Jurkat, Clone E6-1 (cell line): ENCODE results near the gene CHAT.

Source experiments
- DNase-seq: peaks from one replicate; pipeline ENCODE4 v3.0.0-alpha.2; 2011; ENCODE audit warnings: low read depth, low spot score
- H3K4me3 ChIP-seq: 2 replicates; pipeline ENCODE4 v1.5.1; 2011; ENCODE audit warnings: mild to moderate bottlenecking, low read length, control low read depth, moderate library complexity

Gene CHAT

DNA sequence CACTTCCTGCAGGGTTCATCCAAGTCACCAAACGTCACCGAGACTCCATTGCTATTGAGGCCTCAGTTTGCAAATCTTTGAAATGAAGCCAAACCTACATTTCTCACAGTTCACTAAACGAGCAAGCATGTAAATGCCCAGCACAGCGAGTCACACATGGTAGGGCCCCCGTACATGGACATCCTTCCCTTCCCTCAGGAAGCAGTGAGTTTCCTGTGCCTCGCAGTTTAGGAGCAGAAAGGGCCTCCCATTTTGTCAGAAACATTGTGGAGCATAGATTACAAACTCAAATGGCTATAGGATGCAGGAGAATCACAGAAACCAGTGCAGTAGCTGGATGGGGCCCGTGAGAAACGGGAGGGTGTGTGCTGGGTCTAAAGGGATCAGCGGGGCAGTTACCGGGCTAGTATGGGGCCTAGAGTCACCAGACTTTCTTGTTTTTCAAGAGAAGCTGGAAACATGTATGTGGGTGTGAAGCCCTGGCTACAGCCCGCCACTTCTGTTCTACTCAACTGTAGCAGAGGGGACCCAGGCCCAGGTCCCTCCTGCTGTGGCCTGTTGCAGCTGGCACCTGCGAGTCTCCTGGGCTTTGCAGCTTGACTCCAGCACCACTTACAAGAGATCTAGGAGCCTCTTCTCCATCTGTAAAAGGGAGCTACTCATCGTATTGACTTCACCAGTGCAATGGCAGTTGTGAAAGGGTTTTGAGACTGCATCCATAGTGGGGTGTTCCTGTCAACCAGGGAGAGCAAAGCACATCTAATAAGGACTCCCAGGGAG is 17.9 kb upstream of the CHAT start:
- no peak for DNase-seq
- no peak overlapping the region for H3K4me3 ChIP-seq

DNA sequence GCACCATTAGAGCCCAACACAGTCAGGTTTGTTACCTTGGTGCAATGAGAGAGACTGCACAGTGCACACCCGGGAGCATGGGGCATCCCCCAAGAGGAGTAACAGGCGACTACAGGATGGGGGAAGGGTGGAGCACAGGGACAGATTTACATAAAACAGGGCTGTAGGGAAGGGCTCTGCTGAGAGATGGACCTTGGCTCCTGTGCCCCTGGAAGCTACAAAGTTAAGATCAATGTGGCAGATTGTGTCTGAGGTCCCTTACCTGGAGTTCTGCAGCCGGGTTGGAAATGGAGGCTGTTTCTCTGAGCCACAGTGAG is 17.4 kb upstream of the CHAT start:
- DNase-seq: no peak
- H3K4me3 ChIP-seq: no peak overlapping the region

DNA sequence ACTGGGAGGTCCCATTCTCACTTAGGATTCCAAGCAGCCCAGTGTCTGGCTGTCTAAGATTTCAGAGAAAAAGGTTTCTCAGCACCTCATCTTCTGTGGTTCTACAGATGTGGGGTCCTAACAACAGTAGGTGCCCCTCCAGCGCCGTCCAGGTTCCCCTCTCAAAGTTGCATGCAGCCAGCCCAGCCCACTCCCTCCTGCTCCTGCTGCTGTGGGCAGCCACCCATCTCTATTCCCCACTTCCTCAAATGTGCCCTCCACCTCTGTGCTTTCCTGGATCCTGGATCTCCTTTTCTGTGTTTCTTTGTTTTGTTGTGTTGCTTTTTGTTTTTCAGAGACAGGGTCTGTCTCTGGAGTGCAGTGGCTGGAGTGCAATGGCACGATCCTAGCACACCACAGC is 17.0 kb upstream of the CHAT start:
- H3K4me3 ChIP-seq: no peak overlapping the region
- DNase-seq: no peak

DNA sequence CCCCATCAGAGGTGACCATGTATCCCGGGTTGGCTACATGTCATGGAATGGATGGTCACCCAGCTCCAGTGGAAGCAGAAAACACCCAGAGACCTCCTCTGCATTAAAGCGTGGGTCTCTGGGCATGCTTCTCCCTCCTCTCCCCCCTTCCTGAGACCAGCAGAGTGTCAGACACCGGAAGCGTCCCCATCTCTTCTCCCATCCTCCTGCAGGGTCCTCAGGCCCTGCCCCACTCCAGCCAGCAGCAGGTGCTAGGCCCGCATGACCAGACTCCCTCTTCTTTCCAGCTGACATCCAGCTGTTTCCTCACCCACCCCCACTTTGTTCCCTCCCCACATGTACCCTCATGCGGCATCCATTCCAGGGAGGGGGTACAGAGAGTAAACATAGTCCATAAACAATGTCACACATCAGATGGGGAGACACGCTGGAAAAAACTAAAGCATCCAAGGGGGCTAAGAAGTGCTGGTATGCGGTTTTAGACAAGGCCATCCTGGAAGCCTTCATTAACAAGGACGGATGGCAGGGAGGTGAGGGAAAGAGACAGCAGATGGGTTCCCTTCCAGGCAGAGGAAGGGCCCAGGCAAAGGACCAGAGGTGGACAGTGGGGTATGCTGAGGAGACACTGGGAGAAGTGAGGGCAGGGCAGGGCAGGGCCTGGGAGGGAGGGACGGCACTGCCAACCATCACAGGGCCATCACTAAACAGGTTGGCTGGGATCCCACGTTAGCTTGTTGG is 16.2 kb upstream of the CHAT start:
- no peak overlapping the region for H3K4me3 ChIP-seq
- DNase-seq: no peak

DNA sequence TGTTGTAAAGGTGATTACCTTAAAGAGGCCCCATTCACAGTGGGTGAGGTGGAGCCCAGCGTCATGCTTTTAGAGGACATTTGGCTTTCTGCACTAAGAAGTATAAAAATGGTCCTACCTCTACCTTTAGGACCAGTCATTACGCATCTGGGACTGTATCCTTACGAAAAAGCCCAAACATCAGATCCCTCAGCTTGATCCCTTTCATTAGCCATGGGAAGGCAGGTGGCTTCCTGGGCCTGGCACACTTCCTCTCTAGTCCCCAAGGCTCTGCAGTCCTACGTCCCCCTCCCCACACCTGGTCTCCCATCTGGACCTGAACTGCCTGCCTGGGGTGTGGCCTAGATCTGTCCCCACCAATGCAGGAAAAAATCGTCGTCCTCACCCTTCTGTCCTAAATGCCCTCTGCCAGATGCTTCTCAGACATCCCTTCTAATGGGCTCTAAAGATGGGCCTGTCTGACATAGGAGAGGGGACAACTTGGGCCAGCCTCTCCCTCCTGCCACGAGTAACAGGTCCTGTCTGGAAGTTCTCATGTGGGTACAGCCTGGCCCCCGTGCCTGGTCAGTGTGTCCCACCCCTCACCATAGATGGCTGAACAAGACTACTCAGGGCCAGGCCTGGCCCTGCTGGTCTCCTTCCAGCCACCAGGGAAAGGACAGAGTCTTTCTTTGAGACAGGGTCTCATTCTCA is 15.5 kb upstream of the CHAT start:
- DNase-seq: no peak
- H3K4me3 ChIP-seq: no peak overlapping the region

DNA sequence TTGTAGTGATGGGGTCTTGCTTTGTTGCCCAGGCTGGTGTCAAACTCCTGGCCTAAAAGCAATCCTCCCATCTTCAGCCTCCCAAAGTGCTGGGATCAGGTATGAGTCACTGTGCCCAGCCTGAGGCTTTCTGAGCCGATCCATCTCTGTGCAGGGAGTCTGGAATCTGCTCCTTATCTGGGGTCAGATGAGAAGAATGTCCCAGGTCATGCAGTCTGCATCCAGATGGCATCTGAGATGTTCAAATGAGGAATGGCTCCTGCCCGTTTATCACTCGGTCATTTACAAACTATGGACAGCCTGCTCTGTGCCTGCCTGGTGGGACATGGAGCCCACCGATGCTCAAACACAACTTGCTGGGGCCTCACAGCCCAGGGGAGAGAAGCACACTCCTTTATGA is 14.9 kb upstream of the CHAT start:
- DNase-seq: no peak
- no peak overlapping the region for H3K4me3 ChIP-seq

DNA sequence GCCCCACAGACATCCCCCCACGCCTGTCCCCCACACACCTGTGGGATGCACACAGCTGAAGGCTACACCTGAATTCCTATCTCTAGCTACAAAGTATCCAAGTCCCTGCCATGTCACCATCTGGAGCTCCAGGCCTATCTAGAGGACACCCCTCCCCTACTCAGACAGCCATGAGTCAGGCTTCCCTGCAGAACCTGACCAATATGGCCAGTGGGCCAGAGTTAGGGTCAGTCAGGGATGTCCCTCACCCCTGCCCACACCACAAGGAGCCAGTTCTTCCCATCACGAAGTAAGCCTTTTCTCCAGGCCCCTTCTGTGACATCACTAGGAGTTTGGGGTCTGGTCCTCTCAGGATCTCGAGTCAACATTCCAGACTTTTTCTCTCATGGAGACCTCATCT is 14.3 kb upstream of the CHAT start:
- DNase-seq: no peak
- H3K4me3 ChIP-seq: no peak overlapping the region

DNA sequence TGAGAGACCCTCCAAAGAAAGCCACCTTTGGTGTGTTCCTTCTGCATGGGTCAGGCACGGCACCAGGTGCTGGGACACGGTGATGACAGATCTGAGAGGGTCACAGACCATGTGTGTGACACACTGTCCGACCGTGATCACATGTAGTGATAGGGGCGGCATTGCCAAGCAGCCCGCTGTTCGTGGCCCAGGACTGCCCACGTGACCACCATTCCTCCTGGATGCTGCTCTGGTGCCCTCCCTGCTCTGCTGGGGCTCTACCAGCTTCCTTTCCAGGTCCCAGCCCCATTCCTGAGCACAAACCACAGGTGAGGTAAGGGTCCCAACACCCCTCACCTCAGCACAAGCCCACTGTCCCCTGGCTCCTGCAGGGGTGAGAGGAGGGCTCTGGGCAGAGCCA is 13.8 kb upstream of the CHAT start:
- DNase-seq: no peak
- H3K4me3 ChIP-seq: no peak overlapping the region

DNA sequence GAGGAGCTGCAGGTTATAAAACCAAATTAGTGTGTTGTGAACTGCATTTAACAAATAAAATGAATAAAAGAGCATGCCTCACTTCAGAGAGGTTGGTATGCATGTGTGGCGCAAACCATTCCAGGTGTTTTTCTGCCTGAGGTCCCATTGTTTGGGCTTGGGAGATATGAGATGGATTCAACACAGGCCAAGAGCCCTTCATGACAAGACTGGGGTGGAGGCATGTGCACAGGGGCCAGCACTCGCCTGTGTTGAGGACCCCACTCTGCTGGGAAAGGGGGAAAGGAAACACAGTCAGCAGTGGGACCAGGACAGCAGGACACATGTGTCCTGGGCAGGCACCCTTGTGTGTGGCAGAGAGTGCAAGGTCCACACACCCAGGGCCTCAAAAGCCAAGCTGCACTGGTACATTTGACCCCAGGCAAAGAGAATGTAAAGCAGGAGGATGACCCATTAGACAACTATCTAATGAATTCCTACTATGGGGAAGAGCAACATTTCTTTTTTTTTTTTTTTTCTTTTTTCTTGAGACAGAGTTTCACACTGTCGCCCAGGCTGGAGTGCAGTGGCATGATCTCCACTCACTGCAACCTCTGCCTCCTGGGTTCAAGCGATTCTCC is 12.9 kb upstream of the CHAT start:
- no peak for DNase-seq
- H3K4me3 ChIP-seq: no peak overlapping the region

DNA sequence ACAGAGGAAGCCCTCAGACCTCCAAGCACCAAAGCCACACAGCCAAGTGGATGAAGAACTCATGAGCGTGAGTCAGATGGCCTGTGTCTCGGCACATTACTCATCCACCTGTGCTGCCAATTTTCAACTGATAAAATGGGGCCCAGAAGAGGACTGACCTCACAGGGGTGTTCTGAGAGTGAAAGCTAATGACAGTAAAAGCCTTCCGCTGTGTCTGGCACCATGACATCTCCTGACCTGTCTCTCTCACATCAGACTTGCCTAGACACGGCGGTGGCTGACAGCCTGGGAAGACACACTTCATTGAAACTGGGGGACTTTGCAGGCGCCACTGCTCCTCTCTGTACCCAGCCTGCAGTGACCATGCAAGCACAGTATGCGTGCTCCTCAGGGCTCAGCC is 12.0 kb upstream of the CHAT start:
- no peak for DNase-seq
- H3K4me3 ChIP-seq: no peak overlapping the region

DNA sequence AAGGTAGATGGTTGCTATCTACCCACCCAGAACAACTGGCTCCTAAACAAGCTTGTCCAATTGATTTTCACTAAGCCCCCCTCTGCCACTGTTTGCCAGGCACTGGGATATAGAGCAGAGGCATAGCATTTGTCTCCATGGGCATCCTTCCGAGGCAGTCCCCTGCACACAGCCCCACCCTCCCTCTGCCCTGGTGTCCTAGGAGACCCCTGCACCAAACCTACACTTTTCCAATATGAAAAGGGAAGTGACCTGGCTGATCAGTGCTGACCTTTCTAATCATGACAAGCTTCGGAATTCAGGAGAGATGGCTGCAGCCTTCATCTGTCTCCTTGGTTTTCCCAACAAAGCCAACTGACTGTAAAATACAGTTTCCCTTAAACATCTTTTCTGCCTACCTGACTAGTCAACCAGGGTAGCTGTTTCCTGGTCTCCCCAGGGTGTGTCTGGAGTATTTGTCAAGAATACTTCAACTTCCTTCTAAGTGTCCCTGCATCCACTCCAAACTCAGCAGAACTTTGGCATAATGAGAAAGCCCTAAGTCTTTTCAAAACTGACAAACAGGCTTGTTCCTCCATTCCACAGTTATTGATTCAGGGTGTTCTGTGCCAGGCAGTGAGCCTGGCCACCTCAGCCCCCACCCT is 11.3 kb upstream of the CHAT start:
- DNase-seq: no peak
- no peak overlapping the region for H3K4me3 ChIP-seq

DNA sequence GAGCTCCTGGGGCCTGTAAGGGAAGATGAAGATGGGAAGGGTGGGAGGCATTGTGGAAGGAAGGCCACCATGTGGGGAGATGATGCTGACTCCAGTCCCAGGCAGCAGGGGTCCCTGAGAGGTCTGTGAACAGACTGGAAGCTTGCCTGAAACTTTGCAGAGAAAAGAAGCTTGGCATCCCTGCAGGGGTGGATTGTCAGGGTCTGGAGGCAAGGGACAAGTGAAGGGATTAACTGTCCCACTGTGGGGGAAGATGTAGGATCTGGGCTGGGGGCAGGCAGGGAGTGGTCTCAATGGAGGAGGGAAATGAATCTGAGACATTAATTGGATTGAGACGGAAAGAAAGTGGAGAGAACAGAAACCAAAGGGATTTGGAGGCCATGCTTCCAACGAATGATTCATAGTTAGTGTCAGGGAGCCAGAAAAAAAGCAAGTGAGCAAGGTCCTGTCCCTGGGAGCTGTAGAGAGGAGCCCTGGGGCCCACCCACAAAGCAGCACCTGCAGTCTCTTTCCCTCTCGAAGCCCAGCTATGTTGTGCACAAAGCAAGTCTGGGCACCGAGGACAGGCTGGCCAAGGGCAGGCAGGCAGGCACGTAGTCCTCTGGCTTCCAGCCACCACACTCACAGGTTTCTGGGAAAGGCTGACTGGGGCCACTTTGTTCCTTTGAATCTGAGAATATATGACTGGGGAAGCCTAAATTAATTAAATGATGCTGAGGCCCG is 8.5 kb upstream of the CHAT start:
- no peak for DNase-seq
- no peak overlapping the region for H3K4me3 ChIP-seq

DNA sequence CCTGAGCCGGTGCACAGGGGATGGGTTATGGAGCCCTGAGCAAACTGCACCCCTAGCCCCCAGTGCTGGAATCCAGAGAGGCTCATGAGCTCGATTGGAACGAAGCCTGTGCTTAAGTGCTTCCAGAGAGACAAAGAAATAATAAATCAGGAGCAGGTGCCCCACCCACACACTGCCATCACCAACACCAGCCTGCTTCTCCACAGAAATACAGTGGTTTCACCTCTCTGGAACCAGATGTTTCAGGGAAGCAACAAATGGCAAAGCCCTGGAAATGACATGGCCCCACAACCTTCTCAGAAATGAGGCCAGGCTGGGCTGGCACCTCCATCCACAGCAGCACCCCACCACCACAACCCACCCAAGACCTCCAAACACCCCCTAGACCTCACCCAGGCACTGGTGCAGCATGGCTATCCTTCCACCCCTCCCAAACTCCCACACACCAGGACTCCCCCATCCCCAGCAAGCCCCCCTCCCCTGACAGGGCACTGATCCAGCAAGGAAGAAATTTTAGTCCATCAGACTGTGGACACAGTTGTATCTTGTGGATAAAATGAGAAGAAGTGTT is 7.8 kb upstream of the CHAT start:
- H3K4me3 ChIP-seq: no peak overlapping the region
- DNase-seq: no peak

DNA sequence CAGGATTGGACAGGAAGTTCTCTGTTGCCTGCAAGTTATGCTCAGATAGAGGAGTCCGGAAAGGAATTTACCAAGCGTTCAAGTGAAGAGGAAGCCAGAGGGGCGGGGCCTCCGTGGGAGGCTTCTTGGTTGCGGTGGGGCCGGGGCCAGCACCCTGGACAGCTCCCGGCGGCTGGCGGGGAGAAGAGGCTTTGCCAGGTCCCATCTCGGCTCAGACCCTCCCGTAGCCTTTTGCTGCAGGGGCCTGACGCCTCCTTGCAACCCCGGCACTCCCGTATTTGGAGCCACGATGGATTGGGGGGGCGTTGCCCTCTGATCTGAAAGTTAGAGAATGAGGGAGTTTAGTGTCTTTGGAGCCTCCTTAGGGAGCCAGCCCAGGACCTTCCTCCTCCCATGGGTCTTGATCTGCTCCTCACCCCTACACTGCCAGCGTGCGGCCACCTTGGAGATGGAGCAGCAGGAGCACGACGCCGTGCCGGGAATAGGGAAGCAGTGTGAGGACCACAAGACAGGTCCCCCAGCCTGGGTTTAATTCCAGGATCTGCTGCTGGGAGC is 6.8 kb upstream of the CHAT start:
- H3K4me3 ChIP-seq: 0 out of 2 replicates have a peak overlapping the region, but pooled peaks have one; percentile 15
- peak; percentile 75 for DNase-seq

DNA sequence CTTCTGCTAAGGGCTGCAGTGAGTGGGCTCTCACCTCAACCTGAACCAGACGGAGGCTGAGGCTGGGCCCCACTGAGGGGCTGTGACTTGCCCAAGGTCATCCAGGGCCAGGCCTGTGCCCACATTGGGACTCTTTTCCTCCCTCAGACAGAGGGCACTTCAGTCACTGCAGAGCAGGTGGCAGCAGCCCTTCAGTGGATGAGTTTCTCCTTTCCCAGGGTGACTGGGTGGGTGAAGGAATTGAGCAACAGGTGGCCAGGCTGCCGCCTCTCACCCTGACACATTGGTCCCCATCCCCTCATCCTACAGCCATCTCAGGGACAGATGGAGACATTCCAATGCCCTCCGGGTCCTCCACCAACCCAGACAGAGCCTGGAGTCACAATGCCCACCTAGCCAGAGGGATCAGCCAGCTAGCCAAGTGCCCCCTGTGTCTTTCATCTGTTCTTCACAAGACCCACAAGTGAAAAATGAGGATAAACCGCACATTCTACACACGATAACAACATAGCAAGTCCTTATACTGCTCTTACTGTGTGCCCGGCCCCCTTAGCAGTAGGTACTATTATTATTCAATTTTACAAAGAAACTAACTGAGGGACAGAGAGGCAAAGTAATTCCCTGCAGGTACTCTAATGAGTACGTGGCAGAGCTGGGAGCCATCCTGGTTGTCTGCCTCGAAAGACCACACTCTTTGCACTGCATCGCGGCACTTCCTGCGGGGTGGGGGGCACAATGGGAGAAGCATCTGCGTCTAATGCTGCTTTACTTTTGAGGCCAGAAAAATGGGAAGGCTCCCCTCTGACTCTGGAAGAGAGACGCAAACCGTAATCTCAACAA is 5.5 kb upstream of the CHAT start:
- no peak overlapping the region for H3K4me3 ChIP-seq
- DNase-seq: no peak

DNA sequence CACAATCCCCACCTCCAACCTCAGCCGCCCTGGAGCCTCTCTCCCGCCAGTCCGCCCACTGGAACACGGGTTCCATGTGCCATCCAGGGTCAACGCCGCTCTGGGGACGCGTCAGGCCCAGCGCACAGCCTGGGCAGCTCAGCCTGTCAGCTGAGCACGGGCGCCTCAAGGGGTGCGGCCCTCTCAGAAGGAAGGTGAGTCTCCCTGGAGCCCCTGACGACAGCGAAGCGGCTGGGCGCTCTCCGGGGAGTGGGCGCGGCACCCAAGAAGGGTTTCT is 4.9 kb upstream of the CHAT start:
- H3K4me3 ChIP-seq: no peak overlapping the region

DNA sequence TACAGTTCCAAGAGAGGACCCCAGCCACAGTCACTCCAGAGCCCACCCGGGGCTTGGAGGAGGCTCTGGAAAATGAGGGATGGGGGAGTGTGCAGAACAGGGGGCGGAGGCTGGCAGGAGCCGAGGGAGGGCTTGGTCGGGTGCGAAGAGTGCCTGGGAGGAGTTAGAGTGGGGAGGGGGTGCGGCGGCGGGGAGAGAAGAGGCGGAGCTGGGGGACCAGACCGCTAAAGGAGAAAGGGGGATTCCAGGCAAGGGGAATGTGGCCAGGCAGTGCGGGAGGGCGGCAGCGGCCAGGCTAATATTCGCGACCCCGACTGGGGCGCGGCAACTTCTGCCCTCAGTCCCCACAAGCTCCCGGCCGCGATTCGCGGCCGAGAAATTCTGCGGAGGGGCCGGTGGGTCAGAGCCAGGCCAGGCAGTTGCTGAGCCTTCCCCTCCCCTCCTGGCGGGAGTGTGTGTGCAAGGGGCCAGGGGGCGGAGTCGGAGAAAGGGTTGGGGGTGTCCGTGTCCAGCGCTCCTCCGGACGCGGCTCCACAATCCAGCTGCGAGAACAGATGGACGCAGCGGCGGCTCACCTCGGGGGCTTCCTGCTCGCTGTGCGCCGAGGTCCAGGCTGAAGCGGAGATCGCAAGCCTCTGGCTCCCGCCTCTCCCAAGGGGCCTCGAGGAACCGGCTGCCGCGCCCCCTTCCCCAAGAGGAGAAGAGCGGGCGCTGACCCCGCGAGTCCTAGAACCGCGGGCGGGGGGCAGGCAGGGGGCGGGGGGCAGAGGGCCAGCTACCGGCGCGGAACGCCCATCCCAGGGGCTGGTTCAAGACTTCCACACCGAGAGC is 4.3 kb upstream of the CHAT start:
- H3K4me3 ChIP-seq: no peak overlapping the region
- no peak for DNase-seq

More for the DNA sequence above, 4.9 kb upstream of the CHAT start:
- DNase-seq: no peak
